ENCODE results near the gene ITPR2.

DNA sequence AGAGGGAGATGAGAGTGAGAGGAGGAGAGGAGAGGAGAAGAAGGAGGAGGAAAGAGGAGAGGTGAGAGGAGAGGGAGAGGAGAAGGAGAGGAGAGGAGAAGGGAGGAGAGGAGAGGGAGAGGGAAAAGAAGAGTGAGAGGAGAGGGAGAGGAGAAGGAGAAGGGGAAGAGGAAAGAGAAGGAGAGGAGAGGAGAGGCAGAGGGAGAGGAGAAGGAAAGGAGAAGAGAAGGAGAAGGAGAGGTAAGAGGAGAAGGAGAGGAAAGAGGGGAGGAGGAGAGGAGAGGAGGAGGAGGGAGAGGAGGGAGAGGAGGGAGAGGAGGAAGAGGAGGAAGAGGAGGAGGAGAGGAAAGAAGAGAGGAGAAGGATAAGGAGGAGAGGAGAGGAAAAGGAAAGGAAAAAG lies 266.8 kb downstream of the ITPR2 start:
- TF ChIP-seq EZH2 (IDR thresholded peaks at IDR 0.05; ENCODE audit: insufficient read depth, poor library complexity, severe bottlenecking) = no peak
- no peak for TF ChIP-seq EZH2phosphoT487 (IDR thresholded peaks at IDR 0.05; ENCODE audit: insufficient read depth, low read depth)
